ENCODE results near the gene ZNF716. TPM values are rescaled to one million over a fixed set of nuclear protein-coding genes. Genes with fewer than 3 reads are reported as not detected.
"Not testable (repeated sequence)": the region's sequence is repeated elsewhere in the genome, so short reads cannot be mapped to it uniquely, and the experiment has no call there.

Gene ZNF716
- not detected in 2 replicates for total RNA-seq (2022)
- not detected for Bru-seq, nascent RNA
- percentile 4 among the genes with signal in this experiment for BruChase-seq, experiment 1, labeled RNA remaining after a 2-hour chase
- BruChase-seq, experiment 2, labeled RNA remaining after a 6-hour chase = not detected
- long read RNA-seq = 0 reads

GRCh38 chr7:57449904-57450303 is at the start of gene ZNF716:
ZNF716 (plus strand) TSS chr7:57450177; CDS start chr7:57450289, 112 bp downstream.
- Histone ChIP-seq H3K27me3 (replicated peaks; ENCODE audit: control insufficient read depth, insufficient read depth, low read length) (no peaks in the 10 kb centered on the region), H3K4me3 (ENCODE audit: low read depth, low read length) (no peak within 1 kb of the TSS), H3K9me3 (peaks cover 3% of the 10 kb centered on the region; the same call in 1 of the 2 replicates), H3K36me3 (ENCODE audit: control insufficient read depth, insufficient read depth, low read length) (no peaks in the 10 kb centered on the region), H3K4me1 (no peaks in the 10 kb centered on the region)
- Mint-ChIP-seq H3K9me3 (ENCODE audit: unreplicated experiment) (peaks cover 17% of the 10 kb centered on the region), H3K27ac (ENCODE audit: unreplicated experiment) (no peak within 1 kb of the TSS), H3K4me1 (ENCODE audit: low read depth, unreplicated experiment) (no peaks in the 10 kb centered on the region), H3K36me3 (ENCODE audit: insufficient read depth, unreplicated experiment) (no peaks in the 10 kb centered on the region), H3K27me3 (ENCODE audit: insufficient read depth, unreplicated experiment) (no peaks in the 10 kb centered on the region), H3K4me3 (ENCODE audit: unreplicated experiment) (no peak within 1 kb of the TSS)
- no peak for TF ChIP-seq CTCF (IDR thresholded peaks at IDR 0.05; ENCODE audit: insufficient read depth in 1 of 2, low read depth in 1 of 2, low read length in 1 of 2, severe bottlenecking in 1 of 2, unreplicated experiment in 1 of 2)
- intact Hi-C loops (cut with micrococcal nuclease; ENCODE audit: unreplicated experiment) = no loop called here
- DNase-seq = no peak
- POLR2A ChIA-PET = no interaction called here
- no TSS peak for BruUV-seq (replicated peaks)
- CTCF ChIA-PET = no interaction called here

- no peaks in the 10 kb centered on the region for H3K36me3 ChIP-seq (ENCODE audit: control insufficient read depth, insufficient read depth, low read length)
- no peak overlapping the region for H3K4me3 ChIP-seq (ENCODE audit: low read depth, low read length)
- POLR2A ChIA-PET = no interaction called here
- peaks cover 7% of the 10 kb centered on the region; the same call in 1 of the 2 replicates for H3K9me3 ChIP-seq
- Mint-ChIP-seq H3K4me3 (ENCODE audit: unreplicated experiment) (no peak overlapping the region), H3K27ac (ENCODE audit: unreplicated experiment) (no peak overlapping the region), H3K4me1 (ENCODE audit: low read depth, unreplicated experiment) (no peaks in the 10 kb centered on the region), H3K36me3 (ENCODE audit: insufficient read depth, unreplicated experiment) (no peaks in the 10 kb centered on the region), H3K9me3 (ENCODE audit: unreplicated experiment) (peaks cover 47% of the 10 kb centered on the region), H3K27me3 (ENCODE audit: insufficient read depth, unreplicated experiment) (no peaks in the 10 kb centered on the region)
- DNase-seq = no peak
- BruUV-seq (replicated peaks) = no TSS peak
- TF ChIP-seq CTCF (IDR thresholded peaks at IDR 0.05; ENCODE audit: insufficient read depth in 1 of 2, low read depth in 1 of 2, low read length in 1 of 2, severe bottlenecking in 1 of 2, unreplicated experiment in 1 of 2) = no peak
- H3K27me3 ChIP-seq (replicated peaks; ENCODE audit: control insufficient read depth, insufficient read depth, low read length) = no peaks in the 10 kb centered on the region
- CTCF ChIA-PET = no interaction called here
- intact Hi-C loops (cut with micrococcal nuclease; ENCODE audit: unreplicated experiment) = no loop called here
- no peaks in the 10 kb centered on the region for H3K4me1 ChIP-seq
Observed at GRCh38 chr7:57400531-57401155, 49.3 kb upstream of the ZNF716 start.

GRCh38 chr7:57403051-57403450 is 46.9 kb upstream of the ZNF716 start:
- H3K36me3 Mint-ChIP-seq (ENCODE audit: insufficient read depth, unreplicated experiment); H3K27me3 ChIP-seq (replicated peaks; ENCODE audit: control insufficient read depth, insufficient read depth, low read length); POLR2A ChIA-PET; H3K4me1 ChIP-seq; H3K27me3 Mint-ChIP-seq (ENCODE audit: insufficient read depth, unreplicated experiment); BruUV-seq (replicated peaks); H3K4me3 Mint-ChIP-seq (ENCODE audit: unreplicated experiment); H3K4me1 Mint-ChIP-seq (ENCODE audit: low read depth, unreplicated experiment); H3K9me3 ChIP-seq; H3K4me3 ChIP-seq (ENCODE audit: low read depth, low read length); DNase-seq; H3K36me3 ChIP-seq (ENCODE audit: control insufficient read depth, insufficient read depth, low read length); CTCF ChIA-PET; H3K27ac Mint-ChIP-seq (ENCODE audit: unreplicated experiment); intact Hi-C loops (cut with micrococcal nuclease; ENCODE audit: unreplicated experiment): not testable (repeated sequence)
- peaks cover 50% of the 10 kb centered on the region for H3K9me3 Mint-ChIP-seq (ENCODE audit: unreplicated experiment)

Data from Caco-2 (cell line).